Uterus (tissue), 2 donors: ENCODE results near the gene ADAP1.

Experiments
- POLR2A ChIP-seq, 2 donors: fragments of 450-650 bp; IDR thresholded peaks; one replicate each; pipeline ENCODE4 v1.6.1; 2016; ENCODE audit warnings: antibody characterized with exemption in 2 of 2, mild to moderate bottlenecking in 1 of 2, moderate library complexity in 1 of 2
- TF ChIP-seq, protein P1 (sequence below), 4 experiments: fragments of 200-600 bp in 2 of 4; fragments of 450-650 bp in 2 of 4; sonication (generic) in 2 of 4; IDR thresholded peaks; one replicate each; pipeline ENCODE4 v1.5.1; 2016 to 2019; ENCODE audit warnings: antibody characterized with exemption in 4 of 4, mild to moderate bottlenecking in 2 of 4, moderate library complexity in 1 of 4

GRCh38 chr7:934469-935163 lies 19.9 kb downstream of the ADAP1 start:
- TF ChIP-seq, protein P1, sequence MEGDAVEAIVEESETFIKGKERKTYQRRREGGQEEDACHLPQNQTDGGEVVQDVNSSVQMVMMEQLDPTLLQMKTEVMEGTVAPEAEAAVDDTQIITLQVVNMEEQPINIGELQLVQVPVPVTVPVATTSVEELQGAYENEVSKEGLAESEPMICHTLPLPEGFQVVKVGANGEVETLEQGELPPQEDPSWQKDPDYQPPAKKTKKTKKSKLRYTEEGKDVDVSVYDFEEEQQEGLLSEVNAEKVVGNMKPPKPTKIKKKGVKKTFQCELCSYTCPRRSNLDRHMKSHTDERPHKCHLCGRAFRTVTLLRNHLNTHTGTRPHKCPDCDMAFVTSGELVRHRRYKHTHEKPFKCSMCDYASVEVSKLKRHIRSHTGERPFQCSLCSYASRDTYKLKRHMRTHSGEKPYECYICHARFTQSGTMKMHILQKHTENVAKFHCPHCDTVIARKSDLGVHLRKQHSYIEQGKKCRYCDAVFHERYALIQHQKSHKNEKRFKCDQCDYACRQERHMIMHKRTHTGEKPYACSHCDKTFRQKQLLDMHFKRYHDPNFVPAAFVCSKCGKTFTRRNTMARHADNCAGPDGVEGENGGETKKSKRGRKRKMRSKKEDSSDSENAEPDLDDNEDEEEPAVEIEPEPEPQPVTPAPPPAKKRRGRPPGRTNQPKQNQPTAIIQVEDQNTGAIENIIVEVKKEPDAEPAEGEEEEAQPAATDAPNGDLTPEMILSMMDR (IDR thresholded peaks at IDR 0.05), result no peak
- no peak for TF ChIP-seq POLR2A (IDR thresholded peaks at IDR 0.05)
